ENCODE data around the gene AGAP9. TPM values are rescaled to one million over a fixed set of nuclear protein-coding genes. Genes with fewer than 3 reads are reported as not detected.

The AGAP9 gene
- total and polyA plus RNA-seq, 2 of the 13 experiments (the other 11 are each of a cell fraction or from before 2014, with no cell fraction given): 5.1 to 12.0 TPM

DNA sequence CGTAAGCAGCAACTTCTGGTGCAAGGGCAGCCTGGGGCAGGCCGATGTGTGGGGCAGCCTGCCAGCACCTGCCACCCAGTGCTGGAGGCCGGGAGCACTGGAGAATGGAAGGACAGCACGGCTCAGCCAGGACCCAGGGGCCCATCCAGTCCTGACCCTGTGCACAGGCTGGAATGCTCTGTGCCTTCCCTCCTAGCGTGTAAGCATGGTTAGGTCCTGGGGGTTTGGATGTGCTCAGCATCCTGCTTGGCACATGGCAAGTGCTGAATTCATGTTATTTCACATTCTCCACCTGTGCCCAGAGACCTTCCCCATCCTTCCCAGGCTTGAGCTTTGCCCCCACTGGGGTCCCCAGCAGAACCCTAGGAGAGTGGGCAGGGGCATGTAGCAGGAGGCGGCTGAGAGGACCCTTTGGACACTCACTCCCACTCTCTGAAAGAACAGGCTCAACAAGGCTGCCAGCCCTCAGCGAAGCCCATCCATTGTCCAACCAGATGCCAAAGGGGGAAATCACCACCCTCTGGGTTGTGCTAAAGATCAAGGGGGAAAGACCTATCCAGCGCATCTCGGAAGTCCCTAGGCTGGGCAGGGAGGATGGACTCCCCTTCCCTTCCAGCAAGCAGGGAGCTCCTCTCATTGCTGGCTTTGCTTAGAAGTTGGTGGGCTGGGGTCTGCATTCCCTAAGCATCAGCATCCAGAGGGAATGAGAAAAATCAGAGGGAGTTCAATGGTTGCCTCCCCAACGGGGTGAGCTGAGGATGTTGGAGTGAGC is 69.2 kb downstream of the AGAP9 start (continued):
- TF ChIP-seq GRHL1 (CRISPR knock-in tag; conservative IDR thresholded peaks at IDR 0.05) (no peak), ZNF75D (CRISPR knock-in tag; IDR thresholded peaks at IDR 0.05; ENCODE audit: borderline replicate concordance) (no peak), ZEB1 (IDR thresholded peaks at IDR 0.05; ENCODE audit: insufficient replicate concordance, low read depth) (no peak), ZBTB1 (CRISPR knock-in tag; IDR thresholded peaks at IDR 0.05; ENCODE audit: borderline replicate concordance) (no peak)
- TF ChIP-seq, protein P1, sequence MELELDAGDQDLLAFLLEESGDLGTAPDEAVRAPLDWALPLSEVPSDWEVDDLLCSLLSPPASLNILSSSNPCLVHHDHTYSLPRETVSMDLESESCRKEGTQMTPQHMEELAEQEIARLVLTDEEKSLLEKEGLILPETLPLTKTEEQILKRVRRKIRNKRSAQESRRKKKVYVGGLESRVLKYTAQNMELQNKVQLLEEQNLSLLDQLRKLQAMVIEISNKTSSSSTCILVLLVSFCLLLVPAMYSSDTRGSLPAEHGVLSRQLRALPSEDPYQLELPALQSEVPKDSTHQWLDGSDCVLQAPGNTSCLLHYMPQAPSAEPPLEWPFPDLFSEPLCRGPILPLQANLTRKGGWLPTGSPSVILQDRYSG (CRISPR knock-in tag; IDR thresholded peaks at IDR 0.05): no peak

- H3K27me3 ChIP-seq (ENCODE audit: control insufficient read depth in 1 of 2, insufficient read depth in 2 of 2, low read length in 2 of 2): peaks cover 9 to 44% of the 10 kb centered on the region in 2 experiments; a peak in 4 of 5 replicates
- H3K4me1 ChIP-seq (ENCODE audit: insufficient read depth, low read length): peaks cover 28% of the 10 kb centered on the region
- no peaks in the 10 kb centered on the region for H4K20me1 ChIP-seq (ENCODE audit: insufficient read depth, low read length)
- ATAC-seq (no peak), DNase-seq (ENCODE audit: low spot score) (no peak), FAIRE-seq (no peak)
- ChIA-PET CTCF (ENCODE audit: low intra/inter-chr PET ratio, low total read pairs) (no interaction called here), POLR2A (no interaction called here)
- BruUV-seq (replicated peaks): no TSS peak
- no peaks in the 10 kb centered on the region for H3K36me3 ChIP-seq (replicated peaks in 1 of 2; ENCODE audit: control insufficient read depth in 1 of 2, insufficient read depth in 2 of 2, low read length in 2 of 2)
- in situ Hi-C loops (cut with HindIII; ENCODE audit: extremely low pct_ligation_motif_present, low pct_unique_long_range_greater_than_20kb) (no loop called here), intact Hi-C loops (cut with micrococcal nuclease; ENCODE audit: unreplicated experiment) (no loop called here)
- H3K27ac ChIP-seq (ENCODE audit: extremely low read length, insufficient read depth, low read length): no peak overlapping the region
- H3K4me2 ChIP-seq (ENCODE audit: low read depth, low read length): no peak overlapping the region
- no peaks in the 10 kb centered on the region for H3K79me2 ChIP-seq (ENCODE audit: insufficient read depth, low read length)
- H2AFZ ChIP-seq (ENCODE audit: low read length): no peak overlapping the region
- no peak overlapping the region for H3K9ac ChIP-seq (ENCODE audit: insufficient read depth, low read depth, low read length)
- H3K9me3 ChIP-seq (ENCODE audit: low read length): no peaks in the 10 kb centered on the region
- 32% methylated on average over 5 of the region's 7 CpGs for WGBS (ENCODE audit: low lambda C conversion rate)
- no peak overlapping the region for H3K4me3 ChIP-seq (replicated peaks in 1 of 3; ENCODE audit: insufficient read depth in 1 of 3, low read depth in 2 of 3, low read length in 3 of 3)
- TF ChIP-seq, protein P2, sequence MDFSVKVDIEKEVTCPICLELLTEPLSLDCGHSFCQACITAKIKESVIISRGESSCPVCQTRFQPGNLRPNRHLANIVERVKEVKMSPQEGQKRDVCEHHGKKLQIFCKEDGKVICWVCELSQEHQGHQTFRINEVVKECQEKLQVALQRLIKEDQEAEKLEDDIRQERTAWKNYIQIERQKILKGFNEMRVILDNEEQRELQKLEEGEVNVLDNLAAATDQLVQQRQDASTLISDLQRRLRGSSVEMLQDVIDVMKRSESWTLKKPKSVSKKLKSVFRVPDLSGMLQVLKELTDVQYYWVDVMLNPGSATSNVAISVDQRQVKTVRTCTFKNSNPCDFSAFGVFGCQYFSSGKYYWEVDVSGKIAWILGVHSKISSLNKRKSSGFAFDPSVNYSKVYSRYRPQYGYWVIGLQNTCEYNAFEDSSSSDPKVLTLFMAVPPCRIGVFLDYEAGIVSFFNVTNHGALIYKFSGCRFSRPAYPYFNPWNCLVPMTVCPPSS (IDR thresholded peaks at IDR 0.05): 0 out of 2 replicates have a peak, but pooled peaks have one; percentile 51
- TF ChIP-seq FOXJ3 (CRISPR knock-in tag; IDR thresholded peaks at IDR 0.05; ENCODE audit: borderline replicate concordance): no peak
- no peak for TF ChIP-seq MED13 (CRISPR knock-in tag; IDR thresholded peaks at IDR 0.05)
- TF ChIP-seq SYNCRIP (IDR thresholded peaks at IDR 0.05; ENCODE audit: insufficient read depth, low read depth, low read length): no peak
- no peak for TF ChIP-seq PRDM10 (CRISPR knock-in tag; IDR thresholded peaks at IDR 0.05; ENCODE audit: low read depth)
Measured at GRCh38 chr10:47453141-47454007, 70.1 kb downstream of the AGAP9 start.

Measured in HepG2 (cell line).